IMR-90 (cell line): ENCODE measurements around the gene RIC8A. TPM values are rescaled to one million over a fixed set of nuclear protein-coding genes. Genes with fewer than 3 reads are reported as not detected.

ENCODE experiments used
- ATAC-seq: fragments of 200-7000 bp; cut with Tn5 transposase; 2 replicates; pipeline ENCODE4 v1.9.1; 2020; ENCODE audit warnings: low read depth, mild to moderate bottlenecking, moderate library complexity
- BruUV-seq: library from RNA; stranded (reverse); fragments of 400-500 nt; replicated peaks from 2 replicates; lab custom pipeline; 2021; lab: Mats Ljungman, UMichigan
- CTCF ChIA-PET: fragments of 300-600 bp; formaldehyde crosslinking; extraction: SDS; loops from one replicate; lab custom pipeline; 2021; ENCODE audit warnings: antibody characterized with exemption; lab: Yijun Ruan, JAX
- POLR2A ChIA-PET: fragments of 300-600 bp; sonication (Branson Sonifier 250); formaldehyde crosslinking; loops from one replicate; lab custom pipeline; 2022; ENCODE audit warnings: antibody characterized with exemption; ENCODE audit not compliant: unreplicated experiment; lab: Charles Lee
- DNase-seq: peaks from one replicate; pipeline ENCODE4 v3.0.0; 2013
- H2AFZ ChIP-seq: replicated peaks from 2 replicates; pipeline ENCODE3; 2013; ENCODE audit warnings: low read length, mild to moderate bottlenecking; ENCODE audit not compliant: poor library complexity
- H2AK5ac ChIP-seq: 2 replicates; pipeline ENCODE4 v1.6.1; 2013; ENCODE audit warnings: low read depth, low read length, inconsistent platforms
- H2AK9ac ChIP-seq: replicated peaks from 2 replicates; pipeline ENCODE3; 2013; ENCODE audit warnings: mild to moderate bottlenecking, low read depth, low read length, moderate library complexity; ENCODE audit not compliant: poor library complexity
- H2BK120ac ChIP-seq: 2 replicates; pipeline ENCODE4 v1.6.1; 2013; ENCODE audit warnings: low read depth, low read length, inconsistent platforms
- H2BK15ac ChIP-seq: 3 replicates; pipeline ENCODE4 v1.6.1; 2013; ENCODE audit warnings: low read depth, low read length, inconsistent platforms
- H2BK20ac ChIP-seq: 2 replicates; pipeline ENCODE4 v1.6.1; 2013; ENCODE audit warnings: low read depth, mild to moderate bottlenecking, inconsistent platforms, low read length, moderate library complexity
- H2BK5ac ChIP-seq: 2 replicates; pipeline ENCODE4 v1.6.1; 2013; ENCODE audit warnings: mild to moderate bottlenecking, low read depth, low read length, inconsistent platforms; ENCODE audit not compliant: poor library complexity, severe bottlenecking
- H3K14ac ChIP-seq: replicated peaks from 2 replicates; pipeline ENCODE4 v1.6.1; 2013; ENCODE audit warnings: low read depth, low read length, inconsistent platforms
- H3K18ac ChIP-seq: 2 replicates; pipeline ENCODE4 v1.6.1; 2013; ENCODE audit warnings: low read depth, low read length, control low read depth
- H3K23ac ChIP-seq: 2 replicates; pipeline ENCODE4 v1.6.1; 2013; ENCODE audit warnings: low read depth, low read length, inconsistent platforms
- H3K27ac ChIP-seq: 2 replicates; pipeline ENCODE4 v1.5.1; 2013; ENCODE audit warnings: mild to moderate bottlenecking, control low read depth, low read length; ENCODE audit not compliant: insufficient read depth
- H3K27me3 ChIP-seq: 2 replicates; pipeline ENCODE4 v1.6.1; 2013; ENCODE audit warnings: low read length; ENCODE audit not compliant: control insufficient read depth, insufficient read depth
- H3K36me3 ChIP-seq: 2 replicates; pipeline ENCODE4 v1.6.1; 2013; ENCODE audit warnings: low read length, mixed read lengths; ENCODE audit not compliant: control insufficient read depth, insufficient read depth
- H3K4ac ChIP-seq: 2 replicates; pipeline ENCODE4 v1.6.1; 2013; ENCODE audit warnings: low read depth, low read length, inconsistent platforms
- H3K4me1 ChIP-seq: 2 replicates; pipeline ENCODE4 v1.6.1; 2013; ENCODE audit warnings: low read length, mixed read lengths; ENCODE audit not compliant: control insufficient read depth, insufficient read depth
- H3K4me2 ChIP-seq: 2 replicates; pipeline ENCODE4 v1.6.1; 2013; ENCODE audit warnings: low read depth, mild to moderate bottlenecking, control low read depth, low read length, moderate library complexity
- H3K4me3 ChIP-seq: 2 replicates; pipeline ENCODE4 v1.5.1; 2013; ENCODE audit warnings: low read depth, mild to moderate bottlenecking, control low read depth, low read length, moderate library complexity; ENCODE audit not compliant: insufficient read depth
- H3K56ac ChIP-seq: 2 replicates; pipeline ENCODE4 v1.6.1; 2013; ENCODE audit warnings: low read length, inconsistent platforms; ENCODE audit not compliant: insufficient read depth; ENCODE audit errors: extremely low read depth
- H3K79me1 ChIP-seq, 2 experiments: 2 replicates each; pipeline ENCODE4 v1.6.1; 2013; ENCODE audit warnings: low read length in 2 of 2, inconsistent platforms in 1 of 2, low read depth in 1 of 2
- H3K9ac ChIP-seq: 2 replicates; pipeline ENCODE4 v1.6.1; 2013; ENCODE audit warnings: low read depth, low read length, control low read depth
- H3K9me1 ChIP-seq: 2 replicates; pipeline ENCODE4 v1.6.1; 2013; ENCODE audit warnings: low read length, inconsistent platforms; ENCODE audit not compliant: insufficient read depth
- H3K9me3 ChIP-seq: 2 replicates; pipeline ENCODE4 v1.6.1; 2013; ENCODE audit warnings: low read length; ENCODE audit not compliant: control insufficient read depth, insufficient read depth
- H4K20me1 ChIP-seq: 2 replicates; pipeline ENCODE4 v1.6.1; 2013; ENCODE audit warnings: low read length, inconsistent platforms; ENCODE audit not compliant: insufficient read depth
- H4K5ac ChIP-seq: 2 replicates; pipeline ENCODE4 v1.6.1; 2013; ENCODE audit warnings: mild to moderate bottlenecking, low read depth, low read length, control low read depth
- H4K8ac ChIP-seq, 2 experiments: 2 replicates each; pipeline ENCODE4 v1.6.1; 2013; ENCODE audit warnings: low read depth in 2 of 2, low read length in 2 of 2, control low read depth in 1 of 2, inconsistent platforms in 1 of 2
- H4K91ac ChIP-seq: 2 replicates; pipeline ENCODE4 v1.6.1; 2013; ENCODE audit warnings: low read depth, low read length, inconsistent platforms; ENCODE audit not compliant: insufficient read depth
- BHLHE40 ChIP-seq: fragments of 150-350 bp; IDR thresholded peaks from 2 replicates; pipeline ENCODE4 v1.6.1; 2016; ENCODE audit warnings: mild to moderate bottlenecking, low read depth, low read length
- FOS ChIP-seq: fragments of 150-350 bp; IDR thresholded peaks from 2 replicates; pipeline ENCODE4 v1.6.1; 2016; ENCODE audit warnings: low read depth, low read length
- MAFK ChIP-seq: IDR thresholded peaks from 2 replicates; pipeline ENCODE4 v1.6.1; 2012; ENCODE audit warnings: low read depth, low read length, improper control_type of control experiment
- NFE2L2 ChIP-seq: fragments of 150-350 bp; IDR thresholded peaks from 2 replicates; pipeline ENCODE4 v1.6.1; 2016; ENCODE audit warnings: low read depth, mild to moderate bottlenecking, low read length
- RCOR1 ChIP-seq: IDR thresholded peaks from 2 replicates; pipeline ENCODE4 v1.6.1; 2012; ENCODE audit warnings: mild to moderate bottlenecking, low read length, improper control_type of control experiment; ENCODE audit not compliant: insufficient replicate concordance
- WGBS, 2 experiments: methylation state at CpG; one replicate each; pipeline versions ENCODE4 v1.1.5 to v1.1.7; 2013; ENCODE audit warnings: missing lambda C conversion rate in 2 of 2; ENCODE audit not compliant: insufficient read length in 1 of 2; ENCODE audit errors: extremely low coverage in 2 of 2; 5-methylcytosine and 5-hydroxymethylcytosine counted together
- dilution Hi-C: fragments of 300-500 bp; cut with HindIII; formaldehyde crosslinking; loops from one replicate; pipeline ENCODE4 v1.14.3; 2018; ENCODE audit warnings: low sequenced_read_pairs; ENCODE audit not compliant: unreplicated experiment
- in situ Hi-C: fragments of 300-500 bp; cut with MboI; formaldehyde crosslinking; loops from 3 replicates; pipeline ENCODE4 v1.14.3; 2019; ENCODE audit warnings: low sequenced_read_pairs, inconsistent platforms, mixed read lengths
- intact Hi-C: fragments of 100-400 bp; cut with micrococcal nuclease; formaldehyde crosslinking; loops from 2 replicates; pipeline ENCODE4 v1.10.0; 2022
- polyA plus RNA-seq, 3 experiments: library from polyadenylated mRNA; depleted of rRNA; stranded (reverse); fragments of >200 nt; gene quantifications; 2 replicates each; pipeline ENCODE4 v1.2.3, GENCODE V29; 2012; ENCODE audit warnings: low replicate concordance in 1 of 3
- total RNA-seq: library from RNA; depleted of rRNA; stranded (reverse); fragments of >200 nt; gene quantifications from 2 replicates; pipeline ENCODE4 v1.2.3, GENCODE V29; 2012

RIC8A gene
- total and polyA plus RNA-seq, 2 of the 4 experiments (the other 2 are of a cell fraction): 129 to 188 TPM

DNA sequence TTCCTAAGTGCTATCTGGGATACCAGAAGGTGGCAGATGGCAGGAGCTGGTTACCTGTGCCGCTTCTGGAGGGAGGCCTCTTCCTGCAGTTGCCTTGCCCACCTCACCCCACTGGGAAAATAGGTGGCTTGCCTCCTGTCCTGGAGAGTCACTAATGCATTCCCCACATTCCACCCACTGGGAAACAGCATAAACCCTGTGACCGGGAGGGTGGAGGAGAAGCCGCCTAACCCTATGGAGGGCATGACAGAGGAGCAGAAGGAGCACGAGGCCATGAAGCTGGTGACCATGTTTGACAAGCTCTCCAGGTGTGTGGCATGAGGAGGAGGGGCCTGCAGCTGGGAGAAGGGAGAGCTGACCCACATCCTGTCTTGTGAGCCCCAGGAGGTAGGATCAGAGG lies 5.6 kb downstream of the RIC8A start:
- H2BK5ac ChIP-seq: no peak overlapping the region
- no peak overlapping the region for H3K9ac ChIP-seq
- no peak overlapping the region for H4K91ac ChIP-seq
- in situ Hi-C loops: no loop called here
- no peak overlapping the region for H3K18ac ChIP-seq
- H4K5ac ChIP-seq: no peak overlapping the region
- H3K4me1 ChIP-seq: peaks cover 23% of the 10 kb centered on the region
- DNase-seq: no peak
- no peaks in the 10 kb centered on the region for H3K27me3 ChIP-seq
- H2BK20ac ChIP-seq: no peak overlapping the region
- CTCF ChIA-PET: no interaction called here
- intact Hi-C loops: no loop called here
- TF ChIP-seq RCOR1 (no peak), NFE2L2 (no peak), MAFK (no peak), BHLHE40 (no peak), FOS (no peak)
- no peak overlapping the region for H3K4me3 ChIP-seq
- no peak overlapping the region for H2AFZ ChIP-seq
- H4K8ac ChIP-seq: no peak overlapping the region
- H3K23ac ChIP-seq: no peak overlapping the region
- peaks cover 56% of the 10 kb centered on the region for H4K20me1 ChIP-seq
- no peak overlapping the region for H3K4ac ChIP-seq
- peaks cover 19% of the 10 kb centered on the region for H3K9me1 ChIP-seq
- H3K27ac ChIP-seq: no peak overlapping the region
- BruUV-seq: no TSS peak
- ATAC-seq: no peak
- no peak overlapping the region for H2AK5ac ChIP-seq
- 90% methylated on average over 3 of the region's 4 CpGs; no CpG with 5 or more reads in 1 of the 2 experiments for WGBS, 2 experiments
- H2BK15ac ChIP-seq: no peak overlapping the region
- POLR2A ChIA-PET: no interaction called here
- H3K4me2 ChIP-seq: no peak overlapping the region
- H3K56ac ChIP-seq: no peak overlapping the region
- no peak overlapping the region for H2AK9ac ChIP-seq
- H3K14ac ChIP-seq: no peak overlapping the region
- no peak overlapping the region for H2BK120ac ChIP-seq
- H3K9me3 ChIP-seq: no peaks in the 10 kb centered on the region
- peaks cover 64% of the 10 kb centered on the region for H3K36me3 ChIP-seq
- dilution Hi-C loops: no loop called here
- peaks cover 30 to 66% of the 10 kb centered on the region in 2 experiments for H3K79me1 ChIP-seq
